Measurements from ENCODE around the gene COX15.

Gene COX15

DNA sequence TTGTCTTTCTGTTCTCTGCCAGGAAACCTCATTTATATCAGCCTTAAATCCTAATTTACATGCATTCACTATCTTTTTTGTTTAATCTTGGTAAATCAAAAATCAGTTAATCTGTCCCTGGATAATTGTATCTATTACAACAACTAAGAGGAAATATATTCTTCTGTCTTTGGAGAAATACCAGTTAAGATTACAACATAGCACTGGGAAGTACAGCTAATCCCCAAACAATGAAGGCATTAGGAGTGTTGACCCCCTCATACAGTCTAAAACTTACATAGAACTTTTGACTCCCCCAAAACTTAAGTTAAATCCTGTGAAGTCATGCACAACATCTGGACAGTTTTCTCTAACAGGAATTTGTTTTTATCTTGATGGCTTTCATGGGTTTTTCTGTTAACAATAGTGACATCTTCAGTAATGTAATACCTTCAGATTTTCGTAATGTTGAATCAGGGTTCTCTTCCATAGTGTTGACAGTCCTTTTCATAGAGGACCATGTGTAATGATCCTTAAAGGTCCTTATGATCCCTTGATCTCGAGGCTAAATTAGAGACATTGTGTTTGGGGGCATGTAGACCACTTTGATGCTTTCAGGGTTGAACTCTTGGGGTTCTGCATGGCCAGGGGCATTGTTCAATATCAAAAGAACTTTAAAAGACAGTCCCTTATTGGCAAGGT lies 26.4 kb upstream of the COX15 start:
- TF ChIP-seq TAF1 (IDR thresholded peaks at IDR 0.05; ENCODE audit: low read depth), result no peak
- no peak for TF ChIP-seq TCF12 (IDR thresholded peaks at IDR 0.05; ENCODE audit: low read depth)
- no peak for TF ChIP-seq RAD21 (IDR thresholded peaks at IDR 0.05; ENCODE audit: low read depth)
- no peak for TF ChIP-seq CEBPB (IDR thresholded peaks at IDR 0.05)
- no peak for TF ChIP-seq FOXM1 (IDR thresholded peaks at IDR 0.05; ENCODE audit: borderline replicate concordance, low read depth)
- TF ChIP-seq EGR1 (IDR thresholded peaks at IDR 0.05), result no peak
- TF ChIP-seq ZBTB7A (IDR thresholded peaks at IDR 0.05; ENCODE audit: low read depth), result no peak
- no peak for TF ChIP-seq TEAD4 (IDR thresholded peaks at IDR 0.05)
- no peak for TF ChIP-seq CREB1 (IDR thresholded peaks at IDR 0.05; ENCODE audit: low read depth)
- TF ChIP-seq, protein P1, sequence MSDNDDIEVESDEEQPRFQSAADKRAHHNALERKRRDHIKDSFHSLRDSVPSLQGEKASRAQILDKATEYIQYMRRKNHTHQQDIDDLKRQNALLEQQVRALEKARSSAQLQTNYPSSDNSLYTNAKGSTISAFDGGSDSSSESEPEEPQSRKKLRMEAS (IDR thresholded peaks at IDR 0.05), result no peak
- TF ChIP-seq YY1 (IDR thresholded peaks at IDR 0.05; ENCODE audit: low read depth), result no peak
- no peak for TF ChIP-seq EP300 (IDR thresholded peaks at IDR 0.05; ENCODE audit: borderline replicate concordance)

DNA sequence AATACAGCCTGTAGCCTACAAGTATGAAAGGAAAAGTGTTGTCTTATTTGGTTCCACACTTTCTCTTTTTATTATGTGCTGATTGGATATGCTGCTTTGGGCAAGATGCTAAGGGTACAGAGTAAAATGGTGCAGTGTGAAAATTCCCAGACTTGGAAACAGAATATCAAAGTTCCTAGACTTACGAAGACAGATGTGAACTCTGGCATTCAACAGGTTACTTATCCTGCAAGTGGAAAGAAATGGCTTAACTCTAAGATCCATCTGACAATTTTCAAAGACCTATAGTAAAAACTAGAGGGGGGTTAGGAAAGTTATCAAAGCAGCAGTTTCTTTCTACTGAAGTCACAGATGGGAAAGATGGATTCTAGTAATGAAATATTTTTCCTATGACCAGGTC lies 24.2 kb upstream of the COX15 start:
- TF ChIP-seq RAD21 (IDR thresholded peaks at IDR 0.05; ENCODE audit: low read depth) (no peak), CEBPB (IDR thresholded peaks at IDR 0.05) (no peak), TAF1 (IDR thresholded peaks at IDR 0.05; ENCODE audit: low read depth) (no peak), TCF12 (IDR thresholded peaks at IDR 0.05; ENCODE audit: low read depth) (no peak), FOXM1 (IDR thresholded peaks at IDR 0.05; ENCODE audit: borderline replicate concordance, low read depth) (no peak), EP300 (IDR thresholded peaks at IDR 0.05; ENCODE audit: borderline replicate concordance) (no peak), CREB1 (IDR thresholded peaks at IDR 0.05; ENCODE audit: low read depth) (no peak), YY1 (IDR thresholded peaks at IDR 0.05; ENCODE audit: low read depth) (no peak)
- TF ChIP-seq, protein P2, sequence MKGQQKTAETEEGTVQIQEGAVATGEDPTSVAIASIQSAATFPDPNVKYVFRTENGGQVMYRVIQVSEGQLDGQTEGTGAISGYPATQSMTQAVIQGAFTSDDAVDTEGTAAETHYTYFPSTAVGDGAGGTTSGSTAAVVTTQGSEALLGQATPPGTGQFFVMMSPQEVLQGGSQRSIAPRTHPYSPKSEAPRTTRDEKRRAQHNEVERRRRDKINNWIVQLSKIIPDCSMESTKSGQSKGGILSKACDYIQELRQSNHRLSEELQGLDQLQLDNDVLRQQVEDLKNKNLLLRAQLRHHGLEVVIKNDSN (IDR thresholded peaks at IDR 0.05), result no peak
- TF ChIP-seq, protein P1 (IDR thresholded peaks at IDR 0.05), result no peak

DNA sequence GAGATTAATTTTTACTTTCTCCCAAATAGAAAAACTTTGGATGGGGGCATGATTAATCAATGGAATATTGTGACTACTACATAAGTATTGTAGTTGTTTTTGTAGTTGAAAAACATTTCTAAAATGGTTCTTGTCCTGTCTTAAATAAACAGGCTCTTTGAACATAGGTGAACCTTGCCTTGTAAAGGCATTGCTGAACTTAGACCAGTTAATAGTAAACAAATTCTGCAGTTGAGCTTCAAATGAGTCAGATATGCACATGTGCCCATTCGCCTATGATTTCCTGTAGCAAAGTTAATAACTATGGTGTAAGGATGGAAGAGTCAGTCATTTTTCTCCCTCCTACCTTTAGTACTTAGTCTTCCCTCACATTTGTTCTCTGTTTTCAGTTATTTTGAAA lies 22.7 kb upstream of the COX15 start:
- TF ChIP-seq EP300 (IDR thresholded peaks at IDR 0.05; ENCODE audit: borderline replicate concordance) (no peak), CEBPB (IDR thresholded peaks at IDR 0.05) (no peak), TEAD4 (IDR thresholded peaks at IDR 0.05) (no peak), RAD21 (IDR thresholded peaks at IDR 0.05; ENCODE audit: low read depth) (no peak), FOXM1 (IDR thresholded peaks at IDR 0.05; ENCODE audit: borderline replicate concordance, low read depth) (no peak), EGR1 (IDR thresholded peaks at IDR 0.05) (no peak), TCF12 (IDR thresholded peaks at IDR 0.05; ENCODE audit: low read depth) (no peak), TAF1 (IDR thresholded peaks at IDR 0.05; ENCODE audit: low read depth) (no peak), YY1 (IDR thresholded peaks at IDR 0.05; ENCODE audit: low read depth) (no peak), NFIC (IDR thresholded peaks at IDR 0.05) (no peak), ZBTB7A (IDR thresholded peaks at IDR 0.05; ENCODE audit: low read depth) (no peak), CREB1 (IDR thresholded peaks at IDR 0.05; ENCODE audit: low read depth) (no peak)
- TF ChIP-seq, protein P3, sequence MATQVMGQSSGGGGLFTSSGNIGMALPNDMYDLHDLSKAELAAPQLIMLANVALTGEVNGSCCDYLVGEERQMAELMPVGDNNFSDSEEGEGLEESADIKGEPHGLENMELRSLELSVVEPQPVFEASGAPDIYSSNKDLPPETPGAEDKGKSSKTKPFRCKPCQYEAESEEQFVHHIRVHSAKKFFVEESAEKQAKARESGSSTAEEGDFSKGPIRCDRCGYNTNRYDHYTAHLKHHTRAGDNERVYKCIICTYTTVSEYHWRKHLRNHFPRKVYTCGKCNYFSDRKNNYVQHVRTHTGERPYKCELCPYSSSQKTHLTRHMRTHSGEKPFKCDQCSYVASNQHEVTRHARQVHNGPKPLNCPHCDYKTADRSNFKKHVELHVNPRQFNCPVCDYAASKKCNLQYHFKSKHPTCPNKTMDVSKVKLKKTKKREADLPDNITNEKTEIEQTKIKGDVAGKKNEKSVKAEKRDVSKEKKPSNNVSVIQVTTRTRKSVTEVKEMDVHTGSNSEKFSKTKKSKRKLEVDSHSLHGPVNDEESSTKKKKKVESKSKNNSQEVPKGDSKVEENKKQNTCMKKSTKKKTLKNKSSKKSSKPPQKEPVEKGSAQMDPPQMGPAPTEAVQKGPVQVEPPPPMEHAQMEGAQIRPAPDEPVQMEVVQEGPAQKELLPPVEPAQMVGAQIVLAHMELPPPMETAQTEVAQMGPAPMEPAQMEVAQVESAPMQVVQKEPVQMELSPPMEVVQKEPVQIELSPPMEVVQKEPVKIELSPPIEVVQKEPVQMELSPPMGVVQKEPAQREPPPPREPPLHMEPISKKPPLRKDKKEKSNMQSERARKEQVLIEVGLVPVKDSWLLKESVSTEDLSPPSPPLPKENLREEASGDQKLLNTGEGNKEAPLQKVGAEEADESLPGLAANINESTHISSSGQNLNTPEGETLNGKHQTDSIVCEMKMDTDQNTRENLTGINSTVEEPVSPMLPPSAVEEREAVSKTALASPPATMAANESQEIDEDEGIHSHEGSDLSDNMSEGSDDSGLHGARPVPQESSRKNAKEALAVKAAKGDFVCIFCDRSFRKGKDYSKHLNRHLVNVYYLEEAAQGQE (IDR thresholded peaks at IDR 0.05; ENCODE audit: low read depth), result no peak
- TF ChIP-seq, protein P1 (IDR thresholded peaks at IDR 0.05), result no peak
- TF ChIP-seq, protein P2 (IDR thresholded peaks at IDR 0.05), result no peak

DNA sequence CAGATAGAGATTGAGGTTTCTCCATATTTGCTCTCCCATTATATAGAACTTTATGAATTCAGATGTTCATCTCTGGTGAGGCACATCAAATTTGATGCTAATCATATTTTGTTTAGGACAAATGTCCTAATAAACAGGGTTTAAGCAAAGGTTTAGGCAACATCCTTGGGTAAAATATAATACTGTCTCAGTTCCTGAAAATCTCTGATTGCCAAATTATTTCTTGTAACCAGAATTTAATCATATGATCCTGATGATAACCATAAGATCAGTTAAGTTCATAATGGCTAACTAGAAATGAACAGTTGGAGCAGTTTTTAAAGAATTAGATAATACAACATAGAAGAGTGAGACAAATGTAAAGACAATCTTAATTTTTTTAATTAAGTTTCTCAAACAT lies 18.7 kb upstream of the COX15 start:
- TF ChIP-seq, protein P2 (IDR thresholded peaks at IDR 0.05), result no peak
- no peak for TF ChIP-seq YY1 (IDR thresholded peaks at IDR 0.05; ENCODE audit: low read depth)
- TF ChIP-seq CEBPB (IDR thresholded peaks at IDR 0.05), result no peak
- TF ChIP-seq TCF12 (IDR thresholded peaks at IDR 0.05; ENCODE audit: low read depth), result no peak
- no peak for TF ChIP-seq EGR1 (IDR thresholded peaks at IDR 0.05)
- TF ChIP-seq TAF1 (IDR thresholded peaks at IDR 0.05; ENCODE audit: low read depth), result no peak
- no peak for TF ChIP-seq EP300 (IDR thresholded peaks at IDR 0.05; ENCODE audit: borderline replicate concordance)
- TF ChIP-seq RAD21 (IDR thresholded peaks at IDR 0.05; ENCODE audit: low read depth), result no peak
- TF ChIP-seq CREB1 (IDR thresholded peaks at IDR 0.05; ENCODE audit: low read depth), result no peak
- TF ChIP-seq NFIC (IDR thresholded peaks at IDR 0.05), result no peak
- no peak for TF ChIP-seq TEAD4 (IDR thresholded peaks at IDR 0.05)
- TF ChIP-seq FOXM1 (IDR thresholded peaks at IDR 0.05; ENCODE audit: borderline replicate concordance, low read depth), result no peak
- TF ChIP-seq, protein P3 (IDR thresholded peaks at IDR 0.05; ENCODE audit: low read depth), result no peak
- TF ChIP-seq, protein P1 (IDR thresholded peaks at IDR 0.05), result no peak
- no peak for TF ChIP-seq ZBTB7A (IDR thresholded peaks at IDR 0.05; ENCODE audit: low read depth)

All from Ishikawa (cell line).